HUDEP-2 (cell line): ENCODE measurements around the gene KBTBD2.
A peak's percentile ranks its signal among the peaks of the same experiment; 100 is the strongest.
"Not testable (repeated sequence)": the region's sequence is repeated elsewhere in the genome, so short reads cannot be mapped to it uniquely, and the experiment has no call there.

ENCODE experiments used
- DNase-seq, 76 experiments: peaks; one replicate each; lab custom pipeline; 2025; ENCODE audit not compliant: unreplicated experiment in 76 of 76; lab: John Stamatoyannopoulos, UW

Gene KBTBD2

GRCh38 chr7:32891043-32891799, at the start of gene KBTBD2:
Gene KBTBD2 (minus strand): TSS chr7:32891760. CDS start chr7:32879604, 12,156 bp downstream.
- peak in 67 of 76 experiments; percentile 25 to 94 (median 75) for DNase-seq

- no peak for DNase-seq
Measured at GRCh38 chr7:32941181-32941580, 49.6 kb upstream of the KBTBD2 start.

- DNase-seq: peak in 16 of 76 experiments; percentile 3 to 34 (median 12)
Measured at GRCh38 chr7:32937344-32938174, 46.0 kb upstream of the KBTBD2 start.

- peak in 1 of 76 experiments; percentile 4 for DNase-seq
Measured at GRCh38 chr7:32936689-32937088, 45.1 kb upstream of the KBTBD2 start.

GRCh38 chr7:32935558-32935957, 44.0 kb upstream of the KBTBD2 start:
- no peak for DNase-seq

- no peak for DNase-seq
Measured at GRCh38 chr7:32930378-32930777, 38.8 kb upstream of the KBTBD2 start.

- no peak for DNase-seq
Measured at GRCh38 chr7:32929430-32930143, 38.0 kb upstream of the KBTBD2 start.

- DNase-seq: no peak
Measured at GRCh38 chr7:32928785-32929298, 37.3 kb upstream of the KBTBD2 start.

GRCh38 chr7:32921896-32922295, 30.3 kb upstream of the KBTBD2 start:
- no peak for DNase-seq

- not testable (repeated sequence) for DNase-seq
Measured at GRCh38 chr7:32916994-32917393, 25.4 kb upstream of the KBTBD2 start.

- no peak for DNase-seq
Measured at GRCh38 chr7:32916006-32916405, 24.4 kb upstream of the KBTBD2 start.

GRCh38 chr7:32915041-32915536, 23.5 kb upstream of the KBTBD2 start:
- no peak for DNase-seq

GRCh38 chr7:32914184-32914583, 22.6 kb upstream of the KBTBD2 start:
- peak in 4 of 76 experiments; percentile 5 to 15 (median 8) for DNase-seq

- DNase-seq: no peak
Measured at GRCh38 chr7:32910195-32910594, 18.6 kb upstream of the KBTBD2 start.

GRCh38 chr7:32905175-32905662, 13.7 kb upstream of the KBTBD2 start:
- DNase-seq: peak in 75 of 76 experiments; percentile 12 to 97 (median 73)

GRCh38 chr7:32901629-32902028, 10.1 kb upstream of the KBTBD2 start:
- no peak for DNase-seq

- DNase-seq: no peak
Measured at GRCh38 chr7:32900433-32900995, 9.0 kb upstream of the KBTBD2 start.

GRCh38 chr7:32897376-32897775, 5.8 kb upstream of the KBTBD2 start:
- not testable (repeated sequence) for DNase-seq

- no peak for DNase-seq
Measured at GRCh38 chr7:32896564-32897347, 5.2 kb upstream of the KBTBD2 start.
